GM12892 (cell line): Measurements from ENCODE around the gene PTPRU.

Source experiments
- POLR2A ChIP-seq: IDR thresholded peaks from 2 replicates; pipeline ENCODE4 v1.6.1; 2011; ENCODE audit warnings: low read depth, low read length, control low read depth
- POLR2AphosphoS5 ChIP-seq: IDR thresholded peaks from 2 replicates; pipeline ENCODE4 v1.6.1; 2011; ENCODE audit warnings: low read depth, low read length, control low read depth

DNA sequence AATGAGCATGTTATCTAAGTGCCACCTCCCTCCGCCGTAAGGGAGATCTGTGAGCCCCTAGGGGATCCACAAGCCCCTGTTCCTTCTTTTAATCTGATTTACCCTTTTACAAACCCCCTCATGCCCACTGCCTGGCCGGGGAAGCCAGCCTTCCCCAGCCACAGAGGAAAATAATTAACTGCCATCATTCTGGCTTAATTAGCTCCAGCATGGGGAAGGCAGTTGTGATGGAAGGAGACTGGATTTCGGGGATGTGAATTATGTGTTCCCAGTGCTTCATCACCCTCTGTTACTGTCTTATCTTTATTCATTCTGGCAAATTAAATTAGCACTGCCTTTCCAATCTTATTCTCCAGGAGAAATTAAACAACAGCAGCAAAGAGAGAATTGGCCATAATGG is 135.8 kb downstream of the PTPRU start:
- no peak for TF ChIP-seq POLR2AphosphoS5
- TF ChIP-seq POLR2A, result no peak
